Ishikawa (cell line): Measurements from ENCODE around the gene SLC25A47.

Experiments used
- CEBPB ChIP-seq: IDR thresholded peaks from 2 replicates; pipeline ENCODE4 v1.6.1; 2012
- CREB1 ChIP-seq: IDR thresholded peaks from 2 replicates; pipeline ENCODE4 v1.6.1; 2012; ENCODE audit warnings: low read depth
- EGR1 ChIP-seq: IDR thresholded peaks from 2 replicates; pipeline ENCODE4 v1.6.1; 2012
- EP300 ChIP-seq: IDR thresholded peaks from 2 replicates; pipeline ENCODE4 v1.6.1; 2012; ENCODE audit warnings: borderline replicate concordance
- FOXM1 ChIP-seq: IDR thresholded peaks from 2 replicates; pipeline ENCODE4 v1.6.1; 2012; ENCODE audit warnings: low read depth, borderline replicate concordance
- NFIC ChIP-seq: IDR thresholded peaks from 2 replicates; pipeline ENCODE4 v1.6.1; 2012
- RAD21 ChIP-seq: IDR thresholded peaks from 2 replicates; pipeline ENCODE4 v1.6.1; 2012; ENCODE audit warnings: low read depth
- TAF1 ChIP-seq: IDR thresholded peaks from 2 replicates; pipeline ENCODE4 v1.6.1; 2012; ENCODE audit warnings: low read depth, mild to moderate bottlenecking
- TCF12 ChIP-seq: IDR thresholded peaks from 2 replicates; pipeline ENCODE4 v1.6.1; 2012; ENCODE audit warnings: low read depth
- TEAD4 ChIP-seq: IDR thresholded peaks from 2 replicates; pipeline ENCODE4 v1.6.1; 2012
- USF1 ChIP-seq: IDR thresholded peaks from 2 replicates; pipeline ENCODE4 v1.6.1; 2012
- YY1 ChIP-seq: IDR thresholded peaks from 2 replicates; pipeline ENCODE4 v1.6.1; 2012; ENCODE audit warnings: low read depth
- ZBTB7A ChIP-seq: IDR thresholded peaks from 2 replicates; pipeline ENCODE4 v1.6.1; 2012; ENCODE audit warnings: low read depth
- TF ChIP-seq, protein P1 (sequence below): IDR thresholded peaks from 2 replicates; pipeline ENCODE4 v1.6.1; 2012
- TF ChIP-seq, protein P2 (sequence below): IDR thresholded peaks from 2 replicates; pipeline ENCODE4 v1.6.1; 2012; ENCODE audit warnings: low read depth, mild to moderate bottlenecking

SLC25A47 gene

DNA sequence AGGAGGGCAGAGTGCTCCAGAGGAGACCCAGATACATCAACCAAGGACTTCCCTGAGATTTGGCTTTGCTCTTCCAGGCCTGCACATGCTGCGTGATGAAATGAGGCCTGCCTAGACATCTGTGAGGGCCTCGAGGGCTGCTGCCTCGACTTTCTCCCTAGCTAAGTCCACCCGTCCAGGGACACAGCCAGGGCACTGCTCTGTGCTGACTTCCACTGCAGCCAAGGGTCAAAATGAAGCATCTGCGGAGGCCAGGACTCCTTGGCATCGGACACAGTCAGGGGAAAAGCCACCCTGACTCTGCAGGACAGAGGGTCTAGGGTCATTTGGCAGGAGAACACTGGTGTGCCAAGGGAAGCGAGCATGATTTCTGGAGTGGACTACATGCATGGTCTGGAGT is 10.7 kb downstream of the SLC25A47 start:
- TF ChIP-seq EGR1: no peak
- no peak for TF ChIP-seq NFIC

DNA sequence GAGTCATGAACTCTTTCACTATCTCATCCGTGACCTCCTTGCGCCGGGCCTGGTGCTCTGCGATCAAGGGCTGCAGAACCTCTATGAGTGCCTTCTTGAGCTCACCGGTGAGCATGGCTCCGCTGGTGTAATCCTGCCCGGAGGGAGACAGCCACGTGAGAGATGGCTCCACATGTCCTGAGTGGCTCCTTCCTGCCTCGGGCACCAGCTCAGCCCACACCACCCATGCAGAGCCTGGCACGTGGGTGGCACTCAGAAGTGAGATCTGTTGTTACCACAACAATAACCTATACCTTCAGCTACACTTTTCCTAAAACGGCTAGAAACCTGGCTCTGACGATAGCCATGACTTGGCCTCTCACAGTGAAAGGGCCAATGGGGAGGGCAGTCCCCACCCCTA is 11.8 kb downstream of the SLC25A47 start:
- no peak for TF ChIP-seq YY1
- TF ChIP-seq CREB1: no peak
- no peak for TF ChIP-seq USF1
- no peak for TF ChIP-seq EGR1
- TF ChIP-seq, protein P1, sequence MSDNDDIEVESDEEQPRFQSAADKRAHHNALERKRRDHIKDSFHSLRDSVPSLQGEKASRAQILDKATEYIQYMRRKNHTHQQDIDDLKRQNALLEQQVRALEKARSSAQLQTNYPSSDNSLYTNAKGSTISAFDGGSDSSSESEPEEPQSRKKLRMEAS: no peak
- no peak for TF ChIP-seq TAF1
- no peak for TF ChIP-seq FOXM1
- TF ChIP-seq ZBTB7A: no peak

- TF ChIP-seq YY1 (no peak), TEAD4 (no peak), TCF12 (no peak), FOXM1 (no peak), EP300 (no peak), USF1 (no peak), NFIC (no peak), CEBPB (no peak), TAF1 (no peak), CREB1 (no peak), ZBTB7A (no peak)
- TF ChIP-seq, protein P2, sequence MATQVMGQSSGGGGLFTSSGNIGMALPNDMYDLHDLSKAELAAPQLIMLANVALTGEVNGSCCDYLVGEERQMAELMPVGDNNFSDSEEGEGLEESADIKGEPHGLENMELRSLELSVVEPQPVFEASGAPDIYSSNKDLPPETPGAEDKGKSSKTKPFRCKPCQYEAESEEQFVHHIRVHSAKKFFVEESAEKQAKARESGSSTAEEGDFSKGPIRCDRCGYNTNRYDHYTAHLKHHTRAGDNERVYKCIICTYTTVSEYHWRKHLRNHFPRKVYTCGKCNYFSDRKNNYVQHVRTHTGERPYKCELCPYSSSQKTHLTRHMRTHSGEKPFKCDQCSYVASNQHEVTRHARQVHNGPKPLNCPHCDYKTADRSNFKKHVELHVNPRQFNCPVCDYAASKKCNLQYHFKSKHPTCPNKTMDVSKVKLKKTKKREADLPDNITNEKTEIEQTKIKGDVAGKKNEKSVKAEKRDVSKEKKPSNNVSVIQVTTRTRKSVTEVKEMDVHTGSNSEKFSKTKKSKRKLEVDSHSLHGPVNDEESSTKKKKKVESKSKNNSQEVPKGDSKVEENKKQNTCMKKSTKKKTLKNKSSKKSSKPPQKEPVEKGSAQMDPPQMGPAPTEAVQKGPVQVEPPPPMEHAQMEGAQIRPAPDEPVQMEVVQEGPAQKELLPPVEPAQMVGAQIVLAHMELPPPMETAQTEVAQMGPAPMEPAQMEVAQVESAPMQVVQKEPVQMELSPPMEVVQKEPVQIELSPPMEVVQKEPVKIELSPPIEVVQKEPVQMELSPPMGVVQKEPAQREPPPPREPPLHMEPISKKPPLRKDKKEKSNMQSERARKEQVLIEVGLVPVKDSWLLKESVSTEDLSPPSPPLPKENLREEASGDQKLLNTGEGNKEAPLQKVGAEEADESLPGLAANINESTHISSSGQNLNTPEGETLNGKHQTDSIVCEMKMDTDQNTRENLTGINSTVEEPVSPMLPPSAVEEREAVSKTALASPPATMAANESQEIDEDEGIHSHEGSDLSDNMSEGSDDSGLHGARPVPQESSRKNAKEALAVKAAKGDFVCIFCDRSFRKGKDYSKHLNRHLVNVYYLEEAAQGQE: no peak
- TF ChIP-seq, protein P1: no peak
Measured at GRCh38 chr14:100336618-100337530, 13.7 kb downstream of the SLC25A47 start.

DNA sequence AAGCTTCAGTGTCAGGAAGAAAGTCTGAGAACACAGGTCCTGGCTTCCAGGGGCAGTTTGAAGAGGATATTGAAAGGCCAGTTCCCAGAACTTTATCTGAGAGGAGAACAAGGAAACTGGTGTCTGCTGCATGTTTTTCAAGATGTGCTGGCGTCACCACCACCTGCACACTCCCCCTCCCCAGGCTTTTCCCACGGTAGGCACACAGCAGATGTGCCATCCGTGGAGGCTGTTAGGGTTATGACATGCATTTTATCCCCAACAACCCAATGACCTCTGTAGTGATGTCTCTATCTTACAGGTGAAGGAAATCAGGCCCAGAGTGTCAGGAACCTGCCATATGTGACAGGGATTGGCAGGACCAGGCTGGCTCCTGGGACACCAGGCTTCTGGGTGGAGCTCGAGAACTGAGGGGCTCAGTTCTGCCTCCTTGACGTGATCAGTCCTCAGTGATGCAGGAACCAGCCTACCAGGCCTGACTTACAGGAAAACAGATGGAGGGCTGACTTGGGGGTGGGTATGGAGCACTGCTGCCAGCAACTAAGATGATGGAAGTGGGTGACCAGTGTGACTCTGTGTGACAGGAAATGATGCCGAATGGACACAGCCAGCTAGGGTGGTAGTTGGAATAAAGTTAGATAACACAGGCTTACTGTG is 16.8 kb downstream of the SLC25A47 start:
- TF ChIP-seq TCF12: no peak
- no peak for TF ChIP-seq RAD21
- TF ChIP-seq FOXM1: no peak
- TF ChIP-seq ZBTB7A: no peak
- no peak for TF ChIP-seq TEAD4
- no peak for TF ChIP-seq YY1
- TF ChIP-seq, protein P1: no peak
- TF ChIP-seq, protein P2: no peak
- TF ChIP-seq NFIC: no peak
- TF ChIP-seq TAF1: no peak

DNA sequence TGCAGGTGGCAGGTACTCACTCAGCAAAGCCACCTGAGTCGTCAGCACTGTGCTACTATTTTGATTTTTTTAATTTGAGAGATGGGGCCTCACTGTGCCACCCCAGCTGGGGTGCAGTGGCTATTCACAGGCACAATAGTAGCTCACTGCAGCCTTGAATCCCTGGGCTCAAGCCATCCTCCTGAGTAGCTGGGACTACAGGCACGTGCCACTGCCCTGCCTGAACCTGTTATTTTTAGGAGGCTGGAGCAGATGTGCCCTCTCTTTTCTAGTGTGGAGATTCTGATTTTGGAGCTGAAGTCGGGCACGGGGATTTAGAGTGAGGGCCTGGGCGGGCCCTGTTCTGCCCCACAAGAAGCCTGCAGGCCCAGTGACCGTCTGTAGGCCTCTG is 17.3 kb downstream of the SLC25A47 start:
- TF ChIP-seq, protein P2: no peak
- no peak for TF ChIP-seq EP300
- no peak for TF ChIP-seq FOXM1
- no peak for TF ChIP-seq TCF12
- no peak for TF ChIP-seq YY1
- no peak for TF ChIP-seq TEAD4
- TF ChIP-seq CREB1: no peak
- no peak for TF ChIP-seq CEBPB
- TF ChIP-seq, protein P1: no peak
